RWPE2 (cell line): Measurements from ENCODE around the gene GREB1L.
A peak's percentile ranks its signal among the peaks of the same experiment; 100 is the strongest.

Experiments
- ATAC-seq: fragments of 200-7000 bp; cut with Tn5 transposase; 3 replicates; pipeline ENCODE4 v1.9.1; 2021; ENCODE audit warnings: low read depth
- DNase-seq: peaks from one replicate; pipeline ENCODE4 v3.0.0-alpha.2; 2020; ENCODE audit warnings: low spot score
- H3K27ac ChIP-seq: fragments of 450-650 bp; 2 replicates; pipeline ENCODE4 v1.5.1; 2017; ENCODE audit warnings: mild to moderate bottlenecking; ENCODE audit not compliant: poor library complexity, severe bottlenecking
- H3K27me3 ChIP-seq: fragments of 250-450 bp; sonication (Bioruptor Pico); 2 replicates; pipeline ENCODE4 v1.5.1; 2021; ENCODE audit warnings: mild to moderate bottlenecking, moderate library complexity; ENCODE audit not compliant: insufficient read depth, poor library complexity, severe bottlenecking
- H3K36me3 ChIP-seq: fragments of 250-450 bp; sonication (Bioruptor Pico); 2 replicates; pipeline ENCODE4 v1.5.1; 2020; ENCODE audit warnings: low read depth, mild to moderate bottlenecking, moderate library complexity
- H3K4me1 ChIP-seq: fragments of 250-450 bp; sonication (Bioruptor Pico); 2 replicates; pipeline ENCODE4 v1.5.1; 2021; ENCODE audit warnings: mild to moderate bottlenecking, moderate library complexity; ENCODE audit not compliant: insufficient read depth, poor library complexity, severe bottlenecking
- H3K4me3 ChIP-seq: fragments of 250-450 bp; sonication (Bioruptor Pico); 2 replicates; pipeline ENCODE4 v1.5.1; 2021; ENCODE audit warnings: mild to moderate bottlenecking, moderate library complexity; ENCODE audit not compliant: severe bottlenecking
- H3K9me3 ChIP-seq: fragments of 250-450 bp; sonication (Bioruptor Pico); 2 replicates; pipeline ENCODE4 v1.5.1; 2021; ENCODE audit warnings: mild to moderate bottlenecking, moderate library complexity; ENCODE audit not compliant: severe bottlenecking
- CTCF ChIP-seq: fragments of 450-650 bp; IDR thresholded peaks from one replicate; pipeline ENCODE4 v1.5.1; 2017; ENCODE audit warnings: mild to moderate bottlenecking, moderate library complexity; ENCODE audit not compliant: poor library complexity, severe bottlenecking

The GREB1L gene

GRCh38 chr18:21254576-21254975, 12.5 kb downstream of the GREB1L start:
- Histone ChIP-seq H3K27me3 (no peaks in the 10 kb centered on the region), H3K9me3 (no peaks in the 10 kb centered on the region), H3K4me3 (no peak overlapping the region), H3K4me1 (peaks cover 2% of the 10 kb centered on the region), H3K27ac (no peak overlapping the region), H3K36me3 (no peaks in the 10 kb centered on the region)
- no peak for TF ChIP-seq CTCF
- ATAC-seq = no peak
- no peak for DNase-seq

- peaks cover 2% of the 10 kb centered on the region for H3K4me1 ChIP-seq
- no peak for ATAC-seq
- no peak for TF ChIP-seq CTCF
These were observed 13.2 kb downstream of the GREB1L start for GRCh38 chr18:21255211-21255610.

GRCh38 chr18:21257386-21257785, 15.4 kb downstream of the GREB1L start:
- H3K27ac ChIP-seq = no peak overlapping the region
- DNase-seq (no peak), ATAC-seq (peak; percentile 68; the same call in 2 of the 3 replicates)
- no peaks in the 10 kb centered on the region for H3K36me3 ChIP-seq
- TF ChIP-seq CTCF = no peak
- H3K4me1 ChIP-seq = no peaks in the 10 kb centered on the region
- no peaks in the 10 kb centered on the region for H3K9me3 ChIP-seq
- no peak overlapping the region for H3K4me3 ChIP-seq
- H3K27me3 ChIP-seq = no peaks in the 10 kb centered on the region

More at GRCh38 chr18:21255211-21255610, 13.2 kb downstream of the GREB1L start:
- DNase-seq = no peak
- Histone ChIP-seq H3K27ac (no peak overlapping the region), H3K36me3 (no peaks in the 10 kb centered on the region), H3K4me3 (no peak overlapping the region), H3K27me3 (no peaks in the 10 kb centered on the region), H3K9me3 (no peaks in the 10 kb centered on the region)

- H3K27me3 ChIP-seq = no peaks in the 10 kb centered on the region
- H3K36me3 ChIP-seq = no peaks in the 10 kb centered on the region
- H3K27ac ChIP-seq = no peak overlapping the region
- H3K4me1 ChIP-seq = peaks cover 4% of the 10 kb centered on the region
- H3K4me3 ChIP-seq = no peak overlapping the region
- no peak for DNase-seq
- H3K9me3 ChIP-seq = no peaks in the 10 kb centered on the region
- ATAC-seq = no peak
- TF ChIP-seq CTCF = no peak
These were observed 18.6 kb downstream of the GREB1L start for GRCh38 chr18:21260621-21261020.

GRCh38 chr18:21261352-21261751, 19.3 kb downstream of the GREB1L start:
- Histone ChIP-seq H3K27me3 (no peaks in the 10 kb centered on the region), H3K9me3 (no peaks in the 10 kb centered on the region), H3K4me1 (peaks cover 4% of the 10 kb centered on the region), H3K27ac (no peak overlapping the region), H3K36me3 (no peaks in the 10 kb centered on the region), H3K4me3 (no peak overlapping the region)
- TF ChIP-seq CTCF = no peak
- no peak for DNase-seq
- ATAC-seq = no peak
